IMR-90 (cell line): Measurements from ENCODE around the gene KCNJ6. TPM values are rescaled to one million over a fixed set of nuclear protein-coding genes. Genes with fewer than 3 reads are reported as not detected.

Experiments used
- ATAC-seq: fragments of 200-7000 bp; cut with Tn5 transposase; 2 replicates; pipeline ENCODE4 v1.9.1; 2020; ENCODE audit warnings: low read depth, mild to moderate bottlenecking, moderate library complexity
- BruUV-seq: library from RNA; stranded (reverse); fragments of 400-500 nt; replicated peaks from 2 replicates; lab custom pipeline; 2021; lab: Mats Ljungman, UMichigan
- CTCF ChIA-PET: fragments of 300-600 bp; formaldehyde crosslinking; extraction: SDS; loops from one replicate; lab custom pipeline; 2021; ENCODE audit warnings: antibody characterized with exemption; lab: Yijun Ruan, JAX
- POLR2A ChIA-PET: fragments of 300-600 bp; sonication (Branson Sonifier 250); formaldehyde crosslinking; loops from one replicate; lab custom pipeline; 2022; ENCODE audit warnings: antibody characterized with exemption; ENCODE audit not compliant: unreplicated experiment; lab: Charles Lee
- DNase-seq: peaks from one replicate; pipeline ENCODE4 v3.0.0; 2013
- H2AFZ ChIP-seq: replicated peaks from 2 replicates; pipeline ENCODE3; 2013; ENCODE audit warnings: low read length, mild to moderate bottlenecking; ENCODE audit not compliant: poor library complexity
- H2AK5ac ChIP-seq: 2 replicates; pipeline ENCODE4 v1.6.1; 2013; ENCODE audit warnings: low read depth, low read length, inconsistent platforms
- H2AK9ac ChIP-seq: replicated peaks from 2 replicates; pipeline ENCODE3; 2013; ENCODE audit warnings: mild to moderate bottlenecking, low read depth, low read length, moderate library complexity; ENCODE audit not compliant: poor library complexity
- H2BK120ac ChIP-seq: 2 replicates; pipeline ENCODE4 v1.6.1; 2013; ENCODE audit warnings: low read depth, low read length, inconsistent platforms
- H2BK15ac ChIP-seq: 3 replicates; pipeline ENCODE4 v1.6.1; 2013; ENCODE audit warnings: low read depth, low read length, inconsistent platforms
- H2BK20ac ChIP-seq: 2 replicates; pipeline ENCODE4 v1.6.1; 2013; ENCODE audit warnings: low read depth, mild to moderate bottlenecking, inconsistent platforms, low read length, moderate library complexity
- H2BK5ac ChIP-seq: 2 replicates; pipeline ENCODE4 v1.6.1; 2013; ENCODE audit warnings: mild to moderate bottlenecking, low read depth, low read length, inconsistent platforms; ENCODE audit not compliant: poor library complexity, severe bottlenecking
- H3K14ac ChIP-seq: replicated peaks from 2 replicates; pipeline ENCODE4 v1.6.1; 2013; ENCODE audit warnings: low read depth, low read length, inconsistent platforms
- H3K18ac ChIP-seq: 2 replicates; pipeline ENCODE4 v1.6.1; 2013; ENCODE audit warnings: low read depth, low read length, control low read depth
- H3K23ac ChIP-seq: 2 replicates; pipeline ENCODE4 v1.6.1; 2013; ENCODE audit warnings: low read depth, low read length, inconsistent platforms
- H3K27ac ChIP-seq: 2 replicates; pipeline ENCODE4 v1.5.1; 2013; ENCODE audit warnings: mild to moderate bottlenecking, control low read depth, low read length; ENCODE audit not compliant: insufficient read depth
- H3K27me3 ChIP-seq: 2 replicates; pipeline ENCODE4 v1.6.1; 2013; ENCODE audit warnings: low read length; ENCODE audit not compliant: control insufficient read depth, insufficient read depth
- H3K36me3 ChIP-seq: 2 replicates; pipeline ENCODE4 v1.6.1; 2013; ENCODE audit warnings: low read length, mixed read lengths; ENCODE audit not compliant: control insufficient read depth, insufficient read depth
- H3K4ac ChIP-seq: 2 replicates; pipeline ENCODE4 v1.6.1; 2013; ENCODE audit warnings: low read depth, low read length, inconsistent platforms
- H3K4me1 ChIP-seq: 2 replicates; pipeline ENCODE4 v1.6.1; 2013; ENCODE audit warnings: low read length, mixed read lengths; ENCODE audit not compliant: control insufficient read depth, insufficient read depth
- H3K4me2 ChIP-seq: 2 replicates; pipeline ENCODE4 v1.6.1; 2013; ENCODE audit warnings: low read depth, mild to moderate bottlenecking, control low read depth, low read length, moderate library complexity
- H3K4me3 ChIP-seq: 2 replicates; pipeline ENCODE4 v1.5.1; 2013; ENCODE audit warnings: low read depth, mild to moderate bottlenecking, control low read depth, low read length, moderate library complexity; ENCODE audit not compliant: insufficient read depth
- H3K56ac ChIP-seq: 2 replicates; pipeline ENCODE4 v1.6.1; 2013; ENCODE audit warnings: low read length, inconsistent platforms; ENCODE audit not compliant: insufficient read depth; ENCODE audit errors: extremely low read depth
- H3K79me1 ChIP-seq, 2 experiments: 2 replicates each; pipeline ENCODE4 v1.6.1; 2013; ENCODE audit warnings: low read length in 2 of 2, inconsistent platforms in 1 of 2, low read depth in 1 of 2
- H3K9ac ChIP-seq: 2 replicates; pipeline ENCODE4 v1.6.1; 2013; ENCODE audit warnings: low read depth, low read length, control low read depth
- H3K9me1 ChIP-seq: 2 replicates; pipeline ENCODE4 v1.6.1; 2013; ENCODE audit warnings: low read length, inconsistent platforms; ENCODE audit not compliant: insufficient read depth
- H3K9me3 ChIP-seq: 2 replicates; pipeline ENCODE4 v1.6.1; 2013; ENCODE audit warnings: low read length; ENCODE audit not compliant: control insufficient read depth, insufficient read depth
- H4K20me1 ChIP-seq: 2 replicates; pipeline ENCODE4 v1.6.1; 2013; ENCODE audit warnings: low read length, inconsistent platforms; ENCODE audit not compliant: insufficient read depth
- H4K5ac ChIP-seq: 2 replicates; pipeline ENCODE4 v1.6.1; 2013; ENCODE audit warnings: mild to moderate bottlenecking, low read depth, low read length, control low read depth
- H4K8ac ChIP-seq, 2 experiments: 2 replicates each; pipeline ENCODE4 v1.6.1; 2013; ENCODE audit warnings: low read depth in 2 of 2, low read length in 2 of 2, control low read depth in 1 of 2, inconsistent platforms in 1 of 2
- H4K91ac ChIP-seq: 2 replicates; pipeline ENCODE4 v1.6.1; 2013; ENCODE audit warnings: low read depth, low read length, inconsistent platforms; ENCODE audit not compliant: insufficient read depth
- CEBPB ChIP-seq: IDR thresholded peaks from 2 replicates; pipeline ENCODE4 v1.6.1; 2012; ENCODE audit warnings: low read depth, low read length, improper control_type of control experiment
- FOS ChIP-seq: fragments of 150-350 bp; IDR thresholded peaks from 2 replicates; pipeline ENCODE4 v1.6.1; 2016; ENCODE audit warnings: low read depth, low read length
- MXI1 ChIP-seq: IDR thresholded peaks from 2 replicates; pipeline ENCODE4 v1.6.1; 2012; ENCODE audit warnings: low read depth, mild to moderate bottlenecking, low read length, moderate library complexity, borderline replicate concordance
- NFE2L2 ChIP-seq: fragments of 150-350 bp; IDR thresholded peaks from 2 replicates; pipeline ENCODE4 v1.6.1; 2016; ENCODE audit warnings: low read depth, mild to moderate bottlenecking, low read length
- POLR2A ChIP-seq: IDR thresholded peaks from 2 replicates; pipeline ENCODE4 v1.6.1; 2012; ENCODE audit warnings: mild to moderate bottlenecking, low read depth, low read length
- RAD21 ChIP-seq: IDR thresholded peaks from 2 replicates; pipeline ENCODE4 v1.6.1; 2012; ENCODE audit warnings: low read length, improper control_type of control experiment
- RCOR1 ChIP-seq: IDR thresholded peaks from 2 replicates; pipeline ENCODE4 v1.6.1; 2012; ENCODE audit warnings: mild to moderate bottlenecking, low read length, improper control_type of control experiment; ENCODE audit not compliant: insufficient replicate concordance
- WGBS, 2 experiments: methylation state at CpG; one replicate each; pipeline versions ENCODE4 v1.1.5 to v1.1.7; 2013; ENCODE audit warnings: missing lambda C conversion rate in 2 of 2; ENCODE audit not compliant: insufficient read length in 1 of 2; ENCODE audit errors: extremely low coverage in 2 of 2; 5-methylcytosine and 5-hydroxymethylcytosine counted together
- dilution Hi-C: fragments of 300-500 bp; cut with HindIII; formaldehyde crosslinking; loops from one replicate; pipeline ENCODE4 v1.14.3; 2018; ENCODE audit warnings: low sequenced_read_pairs; ENCODE audit not compliant: unreplicated experiment
- in situ Hi-C: fragments of 300-500 bp; cut with MboI; formaldehyde crosslinking; loops from 3 replicates; pipeline ENCODE4 v1.14.3; 2019; ENCODE audit warnings: low sequenced_read_pairs, inconsistent platforms, mixed read lengths
- intact Hi-C: fragments of 100-400 bp; cut with micrococcal nuclease; formaldehyde crosslinking; loops from 2 replicates; pipeline ENCODE4 v1.10.0; 2022
- polyA plus RNA-seq, 3 experiments: library from polyadenylated mRNA; depleted of rRNA; stranded (reverse); fragments of >200 nt; gene quantifications; 2 replicates each; pipeline ENCODE4 v1.2.3, GENCODE V29; 2012; ENCODE audit warnings: low replicate concordance in 1 of 3
- total RNA-seq: library from RNA; depleted of rRNA; stranded (reverse); fragments of >200 nt; gene quantifications from 2 replicates; pipeline ENCODE4 v1.2.3, GENCODE V29; 2012
- TF ChIP-seq, protein P1 (sequence below): fragments of 150-350 bp; IDR thresholded peaks from 2 replicates; pipeline ENCODE4 v1.6.1; 2017; ENCODE audit warnings: mild to moderate bottlenecking, antibody characterized with exemption, low read length, low read depth

Gene KCNJ6
- total and polyA plus RNA-seq, 2 of the 4 experiments (the other 2 are of a cell fraction) = under 0.01 to 0.02 TPM

DNA sequence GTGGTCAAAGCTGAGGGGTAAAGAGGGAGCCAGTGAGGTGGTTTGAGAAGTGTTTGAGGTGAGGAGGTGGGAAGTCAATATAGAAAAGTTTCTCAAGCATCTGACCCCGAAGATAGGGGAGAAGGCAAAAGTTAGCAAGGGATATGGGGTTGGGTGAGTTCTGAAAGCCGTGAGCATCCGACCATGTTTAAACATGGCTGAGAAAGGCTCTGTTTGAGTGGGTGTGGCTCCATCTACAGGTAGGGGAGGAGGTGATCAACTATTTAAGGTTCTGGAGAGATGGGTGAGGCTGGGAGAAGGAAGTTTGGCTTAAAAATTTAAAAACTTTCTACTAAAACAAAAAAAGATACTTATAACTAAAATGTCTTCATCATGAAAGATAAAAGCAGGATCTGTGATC lies 273.8 kb downstream of the KCNJ6 start:
- H3K4me3 ChIP-seq = no peak overlapping the region
- POLR2A ChIA-PET = no interaction called here
- no TSS peak for BruUV-seq
- intact Hi-C loops = no loop called here
- H3K9me3 ChIP-seq = no peaks in the 10 kb centered on the region
- no peak overlapping the region for H4K91ac ChIP-seq
- in situ Hi-C loops = no loop called here
- H2AFZ ChIP-seq = no peak overlapping the region
- H3K36me3 ChIP-seq = no peaks in the 10 kb centered on the region
- no peaks in the 10 kb centered on the region for H4K20me1 ChIP-seq
- H2AK5ac ChIP-seq = no peak overlapping the region
- no peak overlapping the region for H3K14ac ChIP-seq
- CTCF ChIA-PET = no interaction called here
- no peak overlapping the region for H3K9ac ChIP-seq
- H3K4ac ChIP-seq = no peak overlapping the region
- H2BK120ac ChIP-seq = no peak overlapping the region
- dilution Hi-C loops = no loop called here
- DNase-seq = no peak
- WGBS, 2 experiments = 39% methylated on average over 3 of the region's 3 CpGs; no CpG with 5 or more reads in 1 of the 2 experiments
- TF ChIP-seq RCOR1 = no peak
- no peak for TF ChIP-seq RAD21
- TF ChIP-seq, protein P1, sequence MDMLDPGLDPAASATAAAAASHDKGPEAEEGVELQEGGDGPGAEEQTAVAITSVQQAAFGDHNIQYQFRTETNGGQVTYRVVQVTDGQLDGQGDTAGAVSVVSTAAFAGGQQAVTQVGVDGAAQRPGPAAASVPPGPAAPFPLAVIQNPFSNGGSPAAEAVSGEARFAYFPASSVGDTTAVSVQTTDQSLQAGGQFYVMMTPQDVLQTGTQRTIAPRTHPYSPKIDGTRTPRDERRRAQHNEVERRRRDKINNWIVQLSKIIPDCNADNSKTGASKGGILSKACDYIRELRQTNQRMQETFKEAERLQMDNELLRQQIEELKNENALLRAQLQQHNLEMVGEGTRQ = no peak
- TF ChIP-seq NFE2L2 = no peak
- no peak for TF ChIP-seq CEBPB
- no peak for TF ChIP-seq FOS
- TF ChIP-seq POLR2A = no peak
- TF ChIP-seq MXI1 = no peak
- no peaks in the 10 kb centered on the region for H3K4me1 ChIP-seq
- H3K4me2 ChIP-seq = no peak overlapping the region
- H2AK9ac ChIP-seq = no peak overlapping the region
- H3K9me1 ChIP-seq = no peaks in the 10 kb centered on the region; the same call in 1 of the 2 replicates
- H2BK20ac ChIP-seq = no peak overlapping the region
- no peak overlapping the region for H3K23ac ChIP-seq
- no peak overlapping the region for H2BK15ac ChIP-seq
- no peak overlapping the region for H3K27ac ChIP-seq
- no peak overlapping the region for H4K5ac ChIP-seq
- no peak overlapping the region for H2BK5ac ChIP-seq
- ATAC-seq = no peak
- no peak overlapping the region for H3K56ac ChIP-seq
- H3K27me3 ChIP-seq = peaks cover 14% of the 10 kb centered on the region
- no peak overlapping the region for H4K8ac ChIP-seq
- H3K79me1 ChIP-seq = no peaks in the 10 kb centered on the region
- no peak overlapping the region for H3K18ac ChIP-seq
